GM18951 (cell line): ENCODE results near the gene PLEKHA6.
"Not testable (repeated sequence)": the region's sequence is repeated elsewhere in the genome, so short reads cannot be mapped to it uniquely, and the experiment has no call there.

Source experiments
- POLR2A ChIP-seq: IDR thresholded peaks from 4 replicates; pipeline ENCODE4 v1.6.1; 2011; ENCODE audit warnings: mild to moderate bottlenecking; ENCODE audit not compliant: insufficient read length, insufficient read depth; ENCODE audit errors: extremely low read depth
- in situ Hi-C: fragments of 300-500 bp; cut with MboI; formaldehyde crosslinking; loops from one replicate; pipeline ENCODE4 v1.12.0; 2022; ENCODE audit warnings: low sequenced_read_pairs, mixed read lengths, inconsistent platforms; ENCODE audit not compliant: unreplicated experiment

PLEKHA6 gene

GRCh38 chr1:204319027-204319426, 40.7 kb downstream of the PLEKHA6 start:
- in situ Hi-C loops, result no loop called here
- TF ChIP-seq POLR2A, result no peak

- no peak for TF ChIP-seq POLR2A
Measured at GRCh38 chr1:204318324-204318723, 41.4 kb downstream of the PLEKHA6 start.

GRCh38 chr1:204317170-204317569, 42.6 kb downstream of the PLEKHA6 start:
- in situ Hi-C loops, result no loop called here
- TF ChIP-seq POLR2A, result no peak

More at GRCh38 chr1:204318324-204318723, 41.4 kb downstream of the PLEKHA6 start:
- in situ Hi-C loops, result no loop called here

- no peak for TF ChIP-seq POLR2A
- in situ Hi-C loops, result no loop called here
Measured at GRCh38 chr1:204316164-204316563, 43.6 kb downstream of the PLEKHA6 start.

- TF ChIP-seq POLR2A, result no peak
- in situ Hi-C loops, result no loop called here
Measured at GRCh38 chr1:204314893-204315658, 44.7 kb downstream of the PLEKHA6 start.

GRCh38 chr1:204314171-204314892, 45.4 kb downstream of the PLEKHA6 start:
- no peak for TF ChIP-seq POLR2A
- in situ Hi-C loops, result no loop called here

GRCh38 chr1:204313675-204314074, 46.1 kb downstream of the PLEKHA6 start:
- no peak for TF ChIP-seq POLR2A
- in situ Hi-C loops, result no loop called here

- in situ Hi-C loops, result not testable (repeated sequence)
Measured at GRCh38 chr1:204310970-204311369, 48.8 kb downstream of the PLEKHA6 start.

- in situ Hi-C loops, result no loop called here
- no peak for TF ChIP-seq POLR2A
Measured at GRCh38 chr1:204308023-204308628, 51.6 kb downstream of the PLEKHA6 start.

GRCh38 chr1:204307334-204307883, 52.3 kb downstream of the PLEKHA6 start:
- in situ Hi-C loops, result no loop called here
- TF ChIP-seq POLR2A, result no peak

- no peak for TF ChIP-seq POLR2A
- in situ Hi-C loops, result no loop called here
Measured at GRCh38 chr1:204306076-204306475, 53.7 kb downstream of the PLEKHA6 start.

GRCh38 chr1:204304067-204304466, 55.7 kb downstream of the PLEKHA6 start:
- no peak for TF ChIP-seq POLR2A
- in situ Hi-C loops, result no loop called here

GRCh38 chr1:204302769-204303168, 57.0 kb downstream of the PLEKHA6 start:
- in situ Hi-C loops, result no loop called here

More at GRCh38 chr1:204302769-204303168, 57.0 kb downstream of the PLEKHA6 start:
- no peak for TF ChIP-seq POLR2A
